Measurements from ENCODE around the gene NEU1.
"Not testable (repeated sequence)": the region's sequence is repeated elsewhere in the genome, so short reads cannot be mapped to it uniquely, and the experiment has no call there.

Gene NEU1

GRCh38 chr6:31825553-31825952 lies 37.1 kb downstream of the NEU1 start:
- TF ChIP-seq CTCF (IDR thresholded peaks at IDR 0.05; ENCODE audit: insufficient read depth, low read length, poor library complexity, severe bottlenecking), result no peak

GRCh38 chr6:31823592-31824196 lies 38.9 kb downstream of the NEU1 start:
- not testable (repeated sequence) for H3K36me3 ChIP-seq (ENCODE audit: control insufficient read depth, insufficient read depth, low read length); DNase-seq (ENCODE audit: extremely low read depth, insufficient read length); H3K27me3 ChIP-seq (replicated peaks; ENCODE audit: control insufficient read depth, insufficient read depth, low read length); H3K4me3 ChIP-seq (replicated peaks; ENCODE audit: low read depth, low read length)

More at GRCh38 chr6:31825553-31825952, 37.1 kb downstream of the NEU1 start:
- no peak for DNase-seq (ENCODE audit: extremely low read depth, insufficient read length)
- Histone ChIP-seq H3K4me3 (replicated peaks; ENCODE audit: low read depth, low read length) (no peak overlapping the region), H3K36me3 (ENCODE audit: control insufficient read depth, insufficient read depth, low read length) (no peaks in the 10 kb centered on the region), H3K27me3 (replicated peaks; ENCODE audit: control insufficient read depth, insufficient read depth, low read length) (no peaks in the 10 kb centered on the region)

DNA sequence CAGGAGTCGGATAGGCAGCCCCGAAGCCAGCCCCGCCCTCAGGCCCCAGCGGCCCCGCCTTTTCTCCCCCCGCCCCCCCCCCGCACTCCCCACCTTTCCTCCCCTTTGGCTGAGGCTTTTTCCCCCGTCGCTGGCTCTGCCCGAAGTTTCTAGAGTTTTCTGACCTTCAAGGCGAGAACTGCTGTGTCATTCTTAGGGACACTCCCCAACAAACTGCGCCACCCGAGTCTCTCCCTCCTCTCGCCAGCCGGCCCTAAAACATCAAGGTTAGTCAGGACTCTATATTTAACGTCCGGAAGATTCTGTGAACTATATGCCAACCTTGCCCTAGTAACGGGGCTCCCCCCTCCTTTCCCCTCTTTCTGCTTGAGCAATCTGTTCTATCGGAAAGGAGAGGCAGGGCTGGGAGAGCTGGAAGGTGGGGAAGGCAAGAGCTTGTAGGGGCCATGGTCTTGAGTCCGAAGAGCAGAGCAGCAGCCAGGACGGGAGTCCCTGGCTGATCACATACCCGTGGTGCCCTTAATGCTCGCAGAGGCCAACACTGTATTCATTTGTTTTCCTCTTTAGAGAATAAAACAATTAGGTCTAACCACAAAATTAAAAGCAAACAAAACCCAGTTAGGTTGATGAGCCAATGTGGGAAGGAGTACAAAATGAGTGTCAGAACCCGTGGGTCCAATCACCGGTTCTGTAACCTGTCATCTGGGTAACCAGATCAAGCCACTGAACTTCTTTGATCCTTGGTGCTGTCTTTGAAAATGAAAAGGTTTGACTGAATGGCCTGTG lies 40.4 kb downstream of the NEU1 start:
- peak; percentile 64 for DNase-seq (ENCODE audit: extremely low read depth, insufficient read length)
- Histone ChIP-seq H3K36me3 (ENCODE audit: control insufficient read depth, insufficient read depth, low read length) (no peaks in the 10 kb centered on the region), H3K4me3 (replicated peaks; ENCODE audit: low read depth, low read length) (peak overlapping the region; percentile 80), H3K27me3 (replicated peaks; ENCODE audit: control insufficient read depth, insufficient read depth, low read length) (no peaks in the 10 kb centered on the region)
- TF ChIP-seq CTCF (IDR thresholded peaks at IDR 0.05; ENCODE audit: insufficient read depth, low read length, poor library complexity, severe bottlenecking), result no peak

DNA sequence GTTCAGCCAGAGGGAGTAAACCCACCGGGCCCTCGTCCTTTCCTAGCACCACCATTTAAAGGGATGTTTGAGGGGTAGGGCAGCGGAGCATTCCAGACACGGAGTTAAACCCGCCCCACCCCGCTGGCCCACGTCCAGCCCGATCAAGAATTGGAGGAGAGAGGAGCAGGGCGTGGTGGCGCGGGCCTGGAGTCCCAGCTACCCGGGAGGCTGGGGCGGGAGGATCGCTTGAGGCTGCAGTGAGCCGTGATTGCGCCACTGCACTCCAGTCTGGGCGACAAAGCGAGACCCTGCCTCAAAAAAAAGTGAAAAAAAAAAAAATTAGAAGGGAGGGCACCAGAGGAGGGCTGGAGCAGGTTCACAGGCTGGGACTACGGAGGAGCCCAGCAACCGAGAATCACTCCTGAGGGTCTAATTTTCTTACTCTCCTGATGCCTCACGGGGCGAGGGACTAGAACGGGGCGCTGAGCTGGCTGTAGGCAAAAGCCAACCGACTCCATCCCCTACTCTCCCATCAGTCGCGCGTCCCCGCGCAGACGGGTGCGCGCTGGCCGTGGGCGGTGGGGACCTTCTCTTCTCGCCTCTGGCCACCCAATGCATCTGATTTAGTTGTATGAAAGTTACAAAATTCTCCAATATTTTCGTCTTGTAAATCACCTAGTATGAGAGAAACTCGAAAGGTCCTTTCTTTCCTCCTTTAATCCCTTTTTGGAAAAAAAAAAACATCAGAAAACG lies 41.2 kb downstream of the NEU1 start:
- peak; percentile 84 for DNase-seq (ENCODE audit: extremely low read depth, insufficient read length)
- H3K36me3 ChIP-seq (ENCODE audit: control insufficient read depth, insufficient read depth, low read length), result no peaks in the 10 kb centered on the region

GRCh38 chr6:31820399-31820798 lies 42.2 kb downstream of the NEU1 start:
- not testable (repeated sequence) for DNase-seq (ENCODE audit: extremely low read depth, insufficient read length); H3K36me3 ChIP-seq (ENCODE audit: control insufficient read depth, insufficient read depth, low read length); H3K4me3 ChIP-seq (replicated peaks; ENCODE audit: low read depth, low read length); H3K27me3 ChIP-seq (replicated peaks; ENCODE audit: control insufficient read depth, insufficient read depth, low read length)

More for the DNA sequence above, 41.2 kb downstream of the NEU1 start:
- Histone ChIP-seq H3K27me3 (replicated peaks; ENCODE audit: control insufficient read depth, insufficient read depth, low read length) (no peaks in the 10 kb centered on the region), H3K4me3 (replicated peaks; ENCODE audit: low read depth, low read length) (peak overlapping the region; percentile 80)
- TF ChIP-seq CTCF (IDR thresholded peaks at IDR 0.05; ENCODE audit: insufficient read depth, low read length, poor library complexity, severe bottlenecking), result no peak

- no peaks in the 10 kb centered on the region for H3K36me3 ChIP-seq (ENCODE audit: control insufficient read depth, insufficient read depth, low read length)
- no peak for TF ChIP-seq CTCF (IDR thresholded peaks at IDR 0.05; ENCODE audit: insufficient read depth, low read length, poor library complexity, severe bottlenecking)
- H3K27me3 ChIP-seq (replicated peaks; ENCODE audit: control insufficient read depth, insufficient read depth, low read length), result no peaks in the 10 kb centered on the region
- no peak overlapping the region for H3K4me3 ChIP-seq (replicated peaks; ENCODE audit: low read depth, low read length)
- no peak for DNase-seq (ENCODE audit: extremely low read depth, insufficient read length)
These were observed 42.7 kb downstream of the NEU1 start for GRCh38 chr6:31819871-31820299.

GRCh38 chr6:31817929-31818511 lies 44.6 kb downstream of the NEU1 start:
- not testable (repeated sequence) for DNase-seq (ENCODE audit: extremely low read depth, insufficient read length); H3K36me3 ChIP-seq (ENCODE audit: control insufficient read depth, insufficient read depth, low read length); H3K4me3 ChIP-seq (replicated peaks; ENCODE audit: low read depth, low read length)

GRCh38 chr6:31817133-31817928 lies 45.3 kb downstream of the NEU1 start:
- not testable (repeated sequence) for DNase-seq (ENCODE audit: extremely low read depth, insufficient read length); H3K27me3 ChIP-seq (replicated peaks; ENCODE audit: control insufficient read depth, insufficient read depth, low read length); H3K36me3 ChIP-seq (ENCODE audit: control insufficient read depth, insufficient read depth, low read length)
- H3K4me3 ChIP-seq (replicated peaks; ENCODE audit: low read depth, low read length), result peak overlapping the region; percentile 53

More at GRCh38 chr6:31817929-31818511, 44.6 kb downstream of the NEU1 start:
- not testable (repeated sequence) for H3K27me3 ChIP-seq (replicated peaks; ENCODE audit: control insufficient read depth, insufficient read depth, low read length)

Data from GM06990 (cell line).